Mesenteric fat pad (tissue), 1 donor: ENCODE measurements around the gene MMS22L. TPM values are rescaled to one million over a fixed set of nuclear protein-coding genes. Genes with fewer than 3 reads are reported as not detected.
"Not testable (repeated sequence)": the region's sequence is repeated elsewhere in the genome, so short reads cannot be mapped to it uniquely, and the experiment has no call there.

Source experiments
- DNase-seq: peaks from one replicate; pipeline ENCODE4 v3.0.0-alpha.2; 2020; ENCODE audit warnings: low spot score
- total RNA-seq: library from RNA; stranded (reverse); fragmentation: NEBNext Ultra II Directional; extraction: Animal tissue kit (Norgen Biotek cat#: 25700); gene quantifications from one replicate; pipeline ENCODE4 v1.2.1, GENCODE V29; 2021
- donor health status: DM: yes; HTN: yes; CAD: no.

The MMS22L gene
- total RNA-seq, 1 donor from 2014 or later: 6.0 TPM

DNA sequence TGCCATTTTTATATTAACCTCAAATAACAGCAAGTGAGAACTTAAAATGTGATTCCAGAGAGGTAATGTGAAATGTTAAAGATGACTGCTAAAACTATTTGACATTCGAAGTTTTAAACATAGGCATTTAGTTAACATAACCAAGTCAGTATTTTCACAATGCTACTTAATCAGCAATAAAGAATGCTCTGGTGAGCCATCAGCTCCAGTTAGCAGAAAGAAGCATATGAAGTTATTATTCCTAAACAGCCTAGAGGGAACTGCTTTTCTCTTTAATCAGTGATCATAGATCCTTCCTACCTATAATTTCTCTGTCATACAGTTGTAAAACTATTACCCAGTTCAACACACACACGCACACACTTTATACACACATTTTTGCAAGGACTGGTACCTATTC lies 60.1 kb downstream of the MMS22L start:
- no peak for DNase-seq

DNA sequence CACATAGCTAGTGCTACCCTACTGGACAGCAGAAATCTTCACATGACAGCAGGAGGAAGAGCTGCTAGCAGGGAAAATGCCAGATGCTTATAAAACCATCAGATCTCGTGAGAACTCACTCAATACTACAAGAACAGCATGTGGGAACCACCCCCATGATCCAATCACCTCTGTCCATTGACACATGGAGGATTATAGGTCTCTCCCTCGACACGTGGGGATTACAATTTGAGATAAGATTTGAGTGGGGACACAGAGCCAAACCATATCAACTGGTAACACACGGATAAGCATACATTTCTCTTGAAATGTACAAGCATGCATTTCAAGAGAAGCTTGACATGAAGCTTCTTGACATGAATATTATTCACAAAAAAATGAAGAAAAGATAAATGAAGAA lies 64.1 kb downstream of the MMS22L start:
- no peak for DNase-seq

- no peak for DNase-seq
These were observed 67.8 kb downstream of the MMS22L start for GRCh38 chr6:97215157-97215769.

- no peak for DNase-seq
These were observed 68.3 kb downstream of the MMS22L start for GRCh38 chr6:97214671-97215070.

GRCh38 chr6:97207383-97207782 lies 75.6 kb downstream of the MMS22L start:
- no peak for DNase-seq

DNA sequence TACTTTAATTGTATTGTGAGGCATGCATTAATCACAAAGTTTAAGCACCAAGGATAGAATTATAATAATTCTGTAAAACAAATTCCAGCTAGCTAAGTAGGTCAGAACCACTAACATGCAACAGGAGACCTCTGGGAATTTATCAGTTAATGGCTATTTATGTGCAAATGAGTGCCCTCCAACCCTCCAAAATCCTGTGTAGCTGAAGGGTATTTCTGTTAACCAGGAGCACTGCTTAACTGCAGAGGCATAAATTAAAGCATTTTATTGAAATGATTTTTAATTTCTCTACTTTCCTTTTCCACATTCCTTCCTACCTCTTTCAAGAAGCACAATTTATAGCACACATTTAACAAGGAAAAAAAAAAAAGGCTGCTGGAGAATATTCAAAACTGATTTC lies 77.0 kb downstream of the MMS22L start:
- no peak for DNase-seq

- no peak for DNase-seq
These were observed 79.7 kb downstream of the MMS22L start for GRCh38 chr6:97203343-97203742.

DNA sequence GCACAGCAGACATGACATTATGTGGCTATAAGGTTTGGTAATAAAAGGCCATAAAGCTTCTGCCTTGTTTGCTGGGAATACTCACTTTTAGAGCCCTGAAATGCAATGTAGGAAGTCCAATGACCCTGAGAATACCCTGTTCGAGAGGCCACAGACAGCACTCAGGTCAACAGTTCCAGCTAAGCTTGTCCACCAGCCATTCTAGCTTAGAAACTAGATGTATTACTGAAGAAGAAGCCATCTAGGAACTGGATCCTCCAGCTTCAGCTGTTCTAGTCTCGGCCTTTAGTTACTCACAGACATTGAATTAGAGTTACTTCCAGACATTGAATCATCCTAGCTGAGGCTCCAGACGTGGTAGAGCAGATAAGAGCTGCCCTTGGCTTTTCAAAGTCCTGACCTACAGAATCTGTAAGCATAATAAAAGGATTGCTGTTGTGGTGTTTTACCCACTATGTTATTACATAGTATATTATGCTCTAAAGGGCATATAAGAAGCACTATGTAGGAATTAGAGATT lies 84.9 kb downstream of the MMS22L start:
- no peak for DNase-seq

DNA sequence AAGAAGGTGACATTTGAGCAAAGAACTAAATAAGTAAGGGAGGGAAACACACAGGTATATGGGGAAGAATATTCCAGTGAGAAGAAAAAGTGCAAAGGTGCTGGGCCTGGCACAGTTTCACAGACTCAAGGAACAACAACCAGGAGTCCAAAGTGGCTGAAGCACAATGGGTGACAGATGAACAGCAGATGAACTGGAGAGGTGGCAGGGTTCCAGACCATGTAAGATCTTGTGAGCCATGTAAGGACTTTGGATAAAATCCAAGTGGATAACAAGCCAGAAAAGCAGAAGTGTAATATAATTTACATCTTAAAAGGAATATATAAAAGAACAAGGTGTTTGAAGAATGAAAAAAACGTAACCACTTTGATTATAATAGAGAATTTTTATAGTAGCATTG lies 87.9 kb downstream of the MMS22L start:
- no peak for DNase-seq

- no peak for DNase-seq
These were observed 93.2 kb downstream of the MMS22L start for GRCh38 chr6:97189767-97190166.

DNA sequence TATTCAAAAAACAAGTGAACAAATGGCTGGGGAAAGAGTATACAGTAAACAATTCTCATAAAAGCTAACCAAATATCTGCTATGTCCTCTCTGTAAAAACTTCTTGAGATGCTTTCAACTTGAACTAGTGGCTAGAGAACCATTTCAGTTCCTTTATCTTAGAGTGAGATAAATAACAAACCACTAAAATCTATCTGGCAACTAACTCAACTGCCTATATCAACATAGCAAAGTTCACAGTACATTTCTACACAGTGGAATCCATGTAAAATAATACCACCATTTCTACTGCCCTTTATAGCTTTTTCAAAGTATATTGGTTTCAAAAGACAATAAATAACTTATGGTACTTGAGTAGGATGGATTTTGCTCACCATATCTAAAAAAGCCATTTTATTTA lies 95.1 kb downstream of the MMS22L start:
- DNase-seq: no peak

DNA sequence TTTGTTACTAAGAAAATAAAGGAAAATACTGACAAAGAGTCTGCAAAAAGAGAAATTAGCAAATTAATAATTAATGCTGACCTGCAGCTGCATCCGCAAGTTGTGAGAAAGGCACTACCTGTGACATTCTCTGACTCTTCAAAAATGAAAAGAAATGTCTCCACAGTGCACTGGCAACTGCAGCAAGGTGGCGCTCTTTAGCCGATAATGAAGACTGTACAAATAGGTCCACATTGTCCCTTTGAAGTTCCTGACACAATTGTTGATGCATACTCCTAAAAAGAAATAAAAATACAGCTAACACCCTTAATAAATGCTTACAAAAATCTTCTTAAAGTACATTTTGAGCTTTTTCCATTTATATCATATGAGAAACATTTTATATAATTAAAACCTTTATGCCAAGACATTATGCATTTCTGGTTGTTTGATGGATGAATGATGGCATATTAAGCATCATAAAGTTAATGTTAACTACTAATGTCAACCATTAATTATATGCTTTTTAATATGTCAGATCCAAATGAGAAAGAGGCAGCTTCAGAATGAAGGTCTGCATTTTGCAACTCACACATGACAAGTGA lies 96.5 kb downstream of the MMS22L start:
- no peak for DNase-seq

- DNase-seq: no peak
These were observed 105.1 kb downstream of the MMS22L start for GRCh38 chr6:97177905-97178304.

DNA sequence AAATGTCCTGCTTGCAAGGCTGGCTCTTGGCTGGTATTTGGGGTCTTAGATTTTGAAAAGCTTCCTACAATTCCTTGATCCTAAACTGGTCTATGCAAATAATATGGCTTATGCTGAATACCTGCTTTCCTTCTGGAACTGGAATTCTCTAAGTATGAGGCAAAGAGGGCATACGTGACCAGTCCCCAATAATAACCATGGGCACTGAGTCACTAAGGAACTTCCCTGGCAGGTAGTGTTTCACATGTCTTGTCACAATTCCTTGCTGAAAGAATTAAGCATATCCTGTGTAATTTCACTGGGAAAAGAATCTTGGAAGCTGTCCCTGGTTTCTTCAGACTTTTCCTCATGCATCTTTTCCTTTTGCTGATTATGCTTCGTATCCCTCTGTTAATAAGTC lies 106.5 kb downstream of the MMS22L start:
- DNase-seq: no peak

DNA sequence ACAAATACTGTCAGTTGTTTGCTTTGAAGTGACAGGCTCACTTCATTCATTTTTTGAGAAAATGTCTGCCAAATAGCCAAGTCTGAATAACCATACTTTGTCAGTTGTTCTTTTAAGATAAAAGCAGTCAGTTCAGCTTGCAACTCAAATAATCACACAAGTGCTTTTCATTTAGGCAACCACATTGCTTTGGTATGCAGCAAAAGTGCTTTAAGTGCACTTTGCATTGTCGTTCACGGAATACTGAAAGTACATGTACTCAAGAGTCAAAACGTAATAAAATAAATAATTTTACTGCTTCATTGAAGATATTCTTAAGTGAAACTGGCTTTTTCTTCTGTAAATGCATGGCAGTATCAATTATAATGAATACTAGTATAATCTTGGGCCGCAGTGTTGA lies 107.2 kb downstream of the MMS22L start:
- no peak for DNase-seq

DNA sequence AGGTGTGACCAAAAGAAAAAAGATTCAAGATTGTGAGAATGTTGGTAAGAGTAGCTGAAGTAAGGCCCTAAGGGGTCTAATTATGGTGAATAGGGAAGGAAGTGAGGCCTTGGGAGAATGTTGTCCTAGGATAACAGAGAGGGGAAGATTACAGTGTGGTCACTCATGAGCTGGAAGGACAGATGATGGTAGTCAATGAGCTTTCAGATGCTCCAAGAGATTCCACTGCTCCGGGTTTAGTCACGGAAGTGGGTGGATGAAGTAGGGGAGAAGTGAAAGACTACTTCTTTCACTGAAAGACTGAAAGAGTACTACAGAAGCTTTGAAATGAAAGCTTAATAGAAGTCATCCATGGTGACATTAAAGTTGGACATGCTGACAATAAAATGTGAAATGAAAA lies 108.5 kb downstream of the MMS22L start:
- DNase-seq: no peak

GRCh38 chr6:97160280-97160679 lies 122.7 kb downstream of the MMS22L start:
- no peak for DNase-seq

GRCh38 chr6:97155447-97155846 lies 127.6 kb downstream of the MMS22L start:
- not testable (repeated sequence) for DNase-seq

DNA sequence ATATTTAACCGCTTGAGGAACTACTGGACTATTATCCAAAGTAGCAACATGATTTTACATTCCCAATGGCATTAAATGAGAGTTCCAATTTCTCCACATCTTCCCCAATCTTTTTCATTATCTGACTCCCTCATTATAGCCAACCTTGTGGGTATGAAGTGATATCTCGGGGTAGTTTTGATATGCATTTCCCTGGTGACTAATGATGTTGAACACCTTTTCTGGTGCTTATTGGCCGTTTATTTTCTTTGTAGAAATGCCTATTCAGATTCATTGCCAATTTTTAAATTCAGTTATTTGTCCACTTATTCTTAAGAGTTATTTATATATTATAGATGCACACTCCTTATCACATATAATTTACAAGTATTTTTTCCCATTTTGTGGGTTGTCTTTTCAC lies 129.0 kb downstream of the MMS22L start:
- no peak for DNase-seq

DNA sequence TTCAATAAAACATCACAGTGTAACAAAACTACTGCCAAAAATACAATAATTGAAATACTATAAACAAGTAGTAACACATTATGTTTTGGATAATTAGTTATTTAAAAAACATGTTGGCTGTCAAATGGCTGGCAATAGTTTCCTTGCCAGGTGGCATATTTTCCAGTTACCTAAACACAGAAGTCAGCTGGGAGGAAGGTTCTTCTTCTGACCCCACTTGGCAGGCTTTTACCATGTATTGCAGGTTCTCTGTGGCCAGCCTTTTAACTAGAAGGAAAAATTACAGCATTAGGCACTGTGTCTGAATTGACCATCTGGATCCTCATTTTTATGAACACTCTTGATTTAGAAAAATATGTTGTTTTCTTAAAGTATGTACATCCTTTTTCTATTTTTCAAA lies 131.4 kb downstream of the MMS22L start:
- DNase-seq: no peak

GRCh38 chr6:97150932-97151331 lies 132.1 kb downstream of the MMS22L start:
- DNase-seq: no peak

DNA sequence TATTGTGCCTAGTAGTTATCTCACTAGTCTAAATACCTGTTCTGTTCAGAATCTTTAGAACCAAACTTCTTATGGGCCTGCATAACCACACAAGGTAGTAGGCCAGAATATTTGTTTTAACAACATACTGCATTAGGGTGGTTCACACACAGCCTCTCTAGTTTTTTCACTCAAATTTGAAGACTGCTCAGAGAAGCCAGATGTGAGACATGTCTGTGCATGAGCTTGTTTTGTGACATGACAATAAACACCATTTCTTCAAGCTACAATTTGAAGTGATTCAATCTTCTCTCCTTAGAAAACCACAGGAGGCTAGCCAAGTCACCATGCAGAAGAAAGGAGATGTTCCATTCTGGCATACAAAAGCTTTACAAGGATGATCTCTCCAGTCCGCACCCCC lies 135.6 kb downstream of the MMS22L start:
- DNase-seq: no peak

DNA sequence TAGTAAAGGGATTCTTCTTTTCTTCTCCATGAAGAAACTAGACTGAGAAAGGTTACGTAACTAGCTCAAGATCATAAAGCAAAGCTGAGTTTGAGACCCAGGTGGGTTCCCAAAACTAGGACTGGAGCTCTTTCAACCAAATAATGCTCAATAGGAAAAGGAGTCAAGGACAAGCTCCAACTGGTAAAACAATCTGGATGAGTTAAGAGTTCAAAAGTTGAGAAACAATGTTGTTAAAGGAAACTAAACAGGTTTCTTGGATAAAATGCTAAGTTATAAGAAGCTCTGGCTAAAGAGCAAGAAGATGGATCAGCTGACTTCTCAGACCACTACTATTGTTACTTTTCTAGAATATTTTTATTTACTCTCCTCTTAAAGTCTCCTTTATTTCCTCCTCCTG lies 137.3 kb downstream of the MMS22L start:
- DNase-seq: no peak
